Sigmoid colon (tissue), 4 donors: ENCODE data around the gene TENM3.

Experiments
- EP300 ChIP-seq, 4 donors: sonication (generic); formaldehyde crosslinking; IDR thresholded peaks; one replicate each; pipeline ENCODE4 v1.6.1; 2017; ENCODE audit warnings: antibody characterized with exemption in 4 of 4
- POLR2A ChIP-seq, 2 donors: fragments of 450-650 bp; IDR thresholded peaks; one replicate each; pipeline ENCODE4 v1.6.1; 2016; ENCODE audit warnings: antibody characterized with exemption in 2 of 2, mild to moderate bottlenecking in 2 of 2, moderate library complexity in 2 of 2
- TF ChIP-seq, protein P1 (sequence below), 4 experiments: fragments of 450-650 bp in 3 of 4; fragments of 200-600 bp in 1 of 4; IDR thresholded peaks; one replicate each; pipeline ENCODE4 v1.5.1; 2016 to 2019; ENCODE audit warnings: antibody characterized with exemption in 4 of 4, mild to moderate bottlenecking in 3 of 4, moderate library complexity in 2 of 4

DNA sequence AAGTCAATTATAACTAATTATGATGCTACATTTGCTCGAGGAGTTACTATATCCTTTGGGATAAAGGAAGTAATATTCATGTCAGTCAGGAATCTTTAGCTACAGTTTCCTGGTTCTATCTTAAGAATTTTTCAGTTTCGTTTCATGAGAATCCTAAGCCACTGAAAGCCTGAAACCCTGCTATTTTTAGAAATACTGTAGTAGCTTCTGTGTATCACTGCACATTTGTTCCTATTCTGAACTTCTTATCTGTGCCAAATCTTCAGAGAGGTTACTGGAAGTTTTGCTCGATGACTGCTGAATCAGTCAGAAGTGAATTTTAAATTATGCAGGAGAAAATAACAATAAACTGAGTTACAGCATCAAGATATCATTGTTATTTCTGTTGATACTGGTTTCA, 249.2 kb downstream of the TENM3 start:
- TF ChIP-seq, protein P1, sequence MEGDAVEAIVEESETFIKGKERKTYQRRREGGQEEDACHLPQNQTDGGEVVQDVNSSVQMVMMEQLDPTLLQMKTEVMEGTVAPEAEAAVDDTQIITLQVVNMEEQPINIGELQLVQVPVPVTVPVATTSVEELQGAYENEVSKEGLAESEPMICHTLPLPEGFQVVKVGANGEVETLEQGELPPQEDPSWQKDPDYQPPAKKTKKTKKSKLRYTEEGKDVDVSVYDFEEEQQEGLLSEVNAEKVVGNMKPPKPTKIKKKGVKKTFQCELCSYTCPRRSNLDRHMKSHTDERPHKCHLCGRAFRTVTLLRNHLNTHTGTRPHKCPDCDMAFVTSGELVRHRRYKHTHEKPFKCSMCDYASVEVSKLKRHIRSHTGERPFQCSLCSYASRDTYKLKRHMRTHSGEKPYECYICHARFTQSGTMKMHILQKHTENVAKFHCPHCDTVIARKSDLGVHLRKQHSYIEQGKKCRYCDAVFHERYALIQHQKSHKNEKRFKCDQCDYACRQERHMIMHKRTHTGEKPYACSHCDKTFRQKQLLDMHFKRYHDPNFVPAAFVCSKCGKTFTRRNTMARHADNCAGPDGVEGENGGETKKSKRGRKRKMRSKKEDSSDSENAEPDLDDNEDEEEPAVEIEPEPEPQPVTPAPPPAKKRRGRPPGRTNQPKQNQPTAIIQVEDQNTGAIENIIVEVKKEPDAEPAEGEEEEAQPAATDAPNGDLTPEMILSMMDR (IDR thresholded peaks at IDR 0.05) = no peak
- no peak for TF ChIP-seq POLR2A (IDR thresholded peaks at IDR 0.05)
- no peak for TF ChIP-seq EP300 (IDR thresholded peaks at IDR 0.05)
